IPS DF 6.9 (cell line): ENCODE results near the gene MYO5B.

ENCODE experiments used
- DNase-seq: peaks from one replicate; pipeline ENCODE4 v3.0.0-alpha.2; 2013; ENCODE audit warnings: low read depth, low spot score
- H3K27ac ChIP-seq: one replicate; pipeline ENCODE4 v1.5.1; 2013; ENCODE audit warnings: low read length, control low read depth
- H3K27me3 ChIP-seq: 2 replicates; pipeline ENCODE4 v1.6.1; 2013; ENCODE audit warnings: mild to moderate bottlenecking, low read length; ENCODE audit not compliant: control insufficient read depth, insufficient read depth
- H3K36me3 ChIP-seq: 2 replicates; pipeline ENCODE4 v1.6.1; 2013; ENCODE audit warnings: low read length; ENCODE audit not compliant: control insufficient read depth, insufficient read depth
- H3K4me1 ChIP-seq: 2 replicates; pipeline ENCODE4 v1.6.1; 2013; ENCODE audit warnings: low read length; ENCODE audit not compliant: control insufficient read depth, insufficient read depth
- H3K4me3 ChIP-seq: 2 replicates; pipeline ENCODE4 v1.5.1; 2013; ENCODE audit warnings: mild to moderate bottlenecking, low read length
- H3K9me3 ChIP-seq: 2 replicates; pipeline ENCODE4 v1.6.1; 2013; ENCODE audit warnings: low read length, inconsistent platforms; ENCODE audit not compliant: control insufficient read depth, insufficient read depth
- whole genome bisulfite sequencing: extraction: QIAGEN DNeasy Blood & Tissue Kit; methylation state at CpG from one replicate; pipeline ENCODE4 v1.1.7; 2013; ENCODE audit warnings: mixed read lengths, missing lambda C conversion rate; ENCODE audit not compliant: insufficient read length, insufficient coverage; 5-methylcytosine and 5-hydroxymethylcytosine counted together

MYO5B gene

GRCh38 chr18:50004013-50004412, 190.9 kb downstream of the MYO5B start:
- H3K4me1 ChIP-seq: no peaks in the 10 kb centered on the region
- WGBS: no CpG with 5 or more reads among the region's 4 CpGs
- no peaks in the 10 kb centered on the region for H3K27me3 ChIP-seq
- no peak for DNase-seq
- no peaks in the 10 kb centered on the region for H3K9me3 ChIP-seq
- no peak overlapping the region for H3K4me3 ChIP-seq
- H3K36me3 ChIP-seq: no peaks in the 10 kb centered on the region
- no peak overlapping the region for H3K27ac ChIP-seq

GRCh38 chr18:50002781-50003180, 192.2 kb downstream of the MYO5B start:
- no peak overlapping the region for H3K4me3 ChIP-seq
- no peaks in the 10 kb centered on the region for H3K36me3 ChIP-seq
- H3K4me1 ChIP-seq: no peaks in the 10 kb centered on the region
- no peak for DNase-seq
- no CpG with 5 or more reads among the region's 2 CpGs for WGBS
- no peaks in the 10 kb centered on the region for H3K27me3 ChIP-seq
- H3K27ac ChIP-seq: no peak overlapping the region
- no peaks in the 10 kb centered on the region for H3K9me3 ChIP-seq

- DNase-seq: no peak
- no peaks in the 10 kb centered on the region for H3K9me3 ChIP-seq
- WGBS: no CpG with 5 or more reads among the region's 5 CpGs
- H3K36me3 ChIP-seq: no peaks in the 10 kb centered on the region
- H3K27ac ChIP-seq: no peak overlapping the region
- no peaks in the 10 kb centered on the region for H3K27me3 ChIP-seq
- H3K4me3 ChIP-seq: no peak overlapping the region
- H3K4me1 ChIP-seq: no peaks in the 10 kb centered on the region
Observed at GRCh38 chr18:50000227-50000626, 194.7 kb downstream of the MYO5B start.

GRCh38 chr18:49999128-49999527, 195.8 kb downstream of the MYO5B start:
- Histone ChIP-seq H3K27me3 (no peaks in the 10 kb centered on the region), H3K4me1 (no peaks in the 10 kb centered on the region), H3K9me3 (no peaks in the 10 kb centered on the region), H3K36me3 (no peaks in the 10 kb centered on the region), H3K27ac (no peak overlapping the region), H3K4me3 (no peak overlapping the region)
- no peak for DNase-seq
- WGBS: no CpG with 5 or more reads among the region's 6 CpGs

- WGBS: no CpG with 5 or more reads among the region's 6 CpGs
- Histone ChIP-seq H3K27me3 (no peaks in the 10 kb centered on the region), H3K4me1 (no peaks in the 10 kb centered on the region), H3K9me3 (no peaks in the 10 kb centered on the region), H3K4me3 (no peak overlapping the region), H3K36me3 (no peaks in the 10 kb centered on the region), H3K27ac (no peak overlapping the region)
- DNase-seq: no peak
Observed at GRCh38 chr18:49997558-49997957, 197.4 kb downstream of the MYO5B start.

- Histone ChIP-seq H3K36me3 (no peaks in the 10 kb centered on the region), H3K27ac (no peak overlapping the region), H3K9me3 (no peaks in the 10 kb centered on the region), H3K27me3 (no peaks in the 10 kb centered on the region), H3K4me1 (no peaks in the 10 kb centered on the region; the same call in 1 of the 2 replicates), H3K4me3 (no peak overlapping the region)
- no CpG with 5 or more reads among the region's 4 CpGs for WGBS
- DNase-seq: no peak
Observed at GRCh38 chr18:49994410-49994809, 200.5 kb downstream of the MYO5B start.

GRCh38 chr18:49993299-49993698, 201.6 kb downstream of the MYO5B start:
- H3K4me3 ChIP-seq: no peak overlapping the region
- no peaks in the 10 kb centered on the region for H3K9me3 ChIP-seq
- peaks cover 6% of the 10 kb centered on the region; the same call in 1 of the 2 replicates for H3K4me1 ChIP-seq
- DNase-seq: no peak
- no peaks in the 10 kb centered on the region for H3K27me3 ChIP-seq
- no CpG with 5 or more reads among the region's 6 CpGs for WGBS
- no peak overlapping the region for H3K27ac ChIP-seq
- no peaks in the 10 kb centered on the region for H3K36me3 ChIP-seq

- WGBS: no CpG with 5 or more reads among the region's 2 CpGs
- Histone ChIP-seq H3K9me3 (no peaks in the 10 kb centered on the region), H3K27me3 (no peaks in the 10 kb centered on the region), H3K36me3 (no peaks in the 10 kb centered on the region), H3K4me1 (peaks cover 8% of the 10 kb centered on the region), H3K27ac (no peak overlapping the region), H3K4me3 (no peak overlapping the region)
- DNase-seq: peak; percentile 9
Observed at GRCh38 chr18:49988733-49989132, 206.2 kb downstream of the MYO5B start.

GRCh38 chr18:49988101-49988500, 206.8 kb downstream of the MYO5B start:
- no peaks in the 10 kb centered on the region for H3K9me3 ChIP-seq
- peaks cover 8% of the 10 kb centered on the region for H3K4me1 ChIP-seq
- no peaks in the 10 kb centered on the region for H3K27me3 ChIP-seq
- DNase-seq: no peak
- no peak overlapping the region for H3K27ac ChIP-seq
- whole genome bisulfite sequencing: no CpG with 5 or more reads among the region's 5 CpGs
- no peak overlapping the region for H3K4me3 ChIP-seq
- no peaks in the 10 kb centered on the region for H3K36me3 ChIP-seq

- Histone ChIP-seq H3K27ac (no peak overlapping the region), H3K27me3 (no peaks in the 10 kb centered on the region), H3K36me3 (no peaks in the 10 kb centered on the region), H3K4me1 (peaks cover 8% of the 10 kb centered on the region), H3K4me3 (no peak overlapping the region), H3K9me3 (no peaks in the 10 kb centered on the region)
- DNase-seq: no peak
- WGBS: no CpG with 5 or more reads among the region's 3 CpGs
Observed at GRCh38 chr18:49985236-49985635, 209.7 kb downstream of the MYO5B start.

GRCh38 chr18:49980896-49981295, 214.1 kb downstream of the MYO5B start:
- no peaks in the 10 kb centered on the region for H3K4me1 ChIP-seq
- H3K36me3 ChIP-seq: no peaks in the 10 kb centered on the region
- no peak overlapping the region for H3K27ac ChIP-seq
- no CpG with 5 or more reads among the region's 4 CpGs for WGBS
- no peaks in the 10 kb centered on the region for H3K27me3 ChIP-seq
- DNase-seq: no peak
- H3K9me3 ChIP-seq: no peaks in the 10 kb centered on the region
- H3K4me3 ChIP-seq: no peak overlapping the region
